ENCODE measurements around the gene ATP5F1E. TPM values are rescaled to one million over a fixed set of nuclear protein-coding genes. Genes with fewer than 3 reads are reported as not detected.
A peak's percentile ranks its signal among the peaks of the same experiment; 100 is the strongest.
"Not testable (repeated sequence)": the region's sequence is repeated elsewhere in the genome, so short reads cannot be mapped to it uniquely, and the experiment has no call there.

ATP5F1E gene
- total RNA-seq, 2 experiments from 2014 or later: 67.4 to 68.8 TPM

DNA sequence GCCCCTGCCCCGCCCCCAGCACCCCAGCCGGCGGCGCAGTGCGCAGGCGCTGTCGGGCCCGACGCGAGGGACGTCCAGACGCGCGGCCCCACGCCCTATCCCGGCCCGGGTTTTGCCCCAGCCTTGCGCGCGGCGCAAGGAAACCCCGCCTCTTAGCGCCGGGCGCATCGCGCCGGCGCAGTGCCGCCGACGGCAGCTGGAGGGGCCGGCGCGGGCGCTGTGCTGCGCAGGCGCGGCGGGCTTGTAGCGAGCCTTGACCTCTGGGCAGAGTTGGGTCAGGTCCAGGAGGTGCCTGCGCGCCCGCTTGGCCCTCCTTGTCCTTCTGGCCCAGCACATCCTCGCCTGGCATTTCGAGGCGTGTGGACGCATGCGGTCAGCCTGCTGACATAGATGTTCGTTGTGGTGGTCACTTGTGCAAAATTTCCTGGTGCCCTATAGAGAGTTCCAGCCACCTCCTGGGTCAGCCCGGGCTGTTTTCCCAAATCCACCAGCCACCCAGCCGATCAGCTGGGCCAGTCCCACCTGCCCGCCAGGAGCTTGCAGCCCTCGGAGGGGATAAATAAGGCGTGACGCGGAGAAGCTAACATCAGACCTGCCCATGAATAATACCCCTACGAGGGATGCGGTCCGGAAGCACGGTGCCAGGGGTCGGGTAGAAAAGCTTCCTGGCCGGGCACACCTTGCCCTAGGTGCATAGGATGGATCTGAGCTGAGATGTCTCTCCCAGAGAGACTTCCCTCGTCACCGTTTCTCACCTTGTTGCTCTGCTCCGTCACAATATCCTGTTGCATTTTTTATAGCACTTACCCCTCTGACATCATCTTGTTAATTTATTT, 10.9 kb upstream of the ATP5F1E start:
- Mint-ChIP-seq H3K27me3 (no peaks in the 10 kb centered on the region), H3K4me3 (peak overlapping the region; percentile 92), H3K4me1 (ENCODE audit: low read depth) (peaks cover 47% of the 10 kb centered on the region), H3K36me3 (ENCODE audit: low read depth) (peaks cover 36% of the 10 kb centered on the region), H3K9me3 (no peaks in the 10 kb centered on the region), H3K27ac (peak overlapping the region; percentile 94)
- CTCF ChIA-PET: interaction anchor here (0.7 to 2.1 kb wide), 9 partner anchors 10 to 361 kb away, joined by 3 to 10 read pairs (median 3); partner anchors contain the start of gene ATP5F1E
- intact Hi-C loops (cut with micrococcal nuclease): no loop called here
- peak; percentile 93 for DNase-seq
- TF ChIP-seq, protein P1, sequence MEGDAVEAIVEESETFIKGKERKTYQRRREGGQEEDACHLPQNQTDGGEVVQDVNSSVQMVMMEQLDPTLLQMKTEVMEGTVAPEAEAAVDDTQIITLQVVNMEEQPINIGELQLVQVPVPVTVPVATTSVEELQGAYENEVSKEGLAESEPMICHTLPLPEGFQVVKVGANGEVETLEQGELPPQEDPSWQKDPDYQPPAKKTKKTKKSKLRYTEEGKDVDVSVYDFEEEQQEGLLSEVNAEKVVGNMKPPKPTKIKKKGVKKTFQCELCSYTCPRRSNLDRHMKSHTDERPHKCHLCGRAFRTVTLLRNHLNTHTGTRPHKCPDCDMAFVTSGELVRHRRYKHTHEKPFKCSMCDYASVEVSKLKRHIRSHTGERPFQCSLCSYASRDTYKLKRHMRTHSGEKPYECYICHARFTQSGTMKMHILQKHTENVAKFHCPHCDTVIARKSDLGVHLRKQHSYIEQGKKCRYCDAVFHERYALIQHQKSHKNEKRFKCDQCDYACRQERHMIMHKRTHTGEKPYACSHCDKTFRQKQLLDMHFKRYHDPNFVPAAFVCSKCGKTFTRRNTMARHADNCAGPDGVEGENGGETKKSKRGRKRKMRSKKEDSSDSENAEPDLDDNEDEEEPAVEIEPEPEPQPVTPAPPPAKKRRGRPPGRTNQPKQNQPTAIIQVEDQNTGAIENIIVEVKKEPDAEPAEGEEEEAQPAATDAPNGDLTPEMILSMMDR (IDR thresholded peaks at IDR 0.05): no peak
- peak; percentile 97 for ATAC-seq
- POLR2A ChIA-PET: interaction anchor here (0.7 to 6.4 kb wide), 7 partner anchors 10 to 152 kb away, joined by 3 to 40 read pairs (median 4); partner anchors contain the start of gene ATP5F1E

DNA sequence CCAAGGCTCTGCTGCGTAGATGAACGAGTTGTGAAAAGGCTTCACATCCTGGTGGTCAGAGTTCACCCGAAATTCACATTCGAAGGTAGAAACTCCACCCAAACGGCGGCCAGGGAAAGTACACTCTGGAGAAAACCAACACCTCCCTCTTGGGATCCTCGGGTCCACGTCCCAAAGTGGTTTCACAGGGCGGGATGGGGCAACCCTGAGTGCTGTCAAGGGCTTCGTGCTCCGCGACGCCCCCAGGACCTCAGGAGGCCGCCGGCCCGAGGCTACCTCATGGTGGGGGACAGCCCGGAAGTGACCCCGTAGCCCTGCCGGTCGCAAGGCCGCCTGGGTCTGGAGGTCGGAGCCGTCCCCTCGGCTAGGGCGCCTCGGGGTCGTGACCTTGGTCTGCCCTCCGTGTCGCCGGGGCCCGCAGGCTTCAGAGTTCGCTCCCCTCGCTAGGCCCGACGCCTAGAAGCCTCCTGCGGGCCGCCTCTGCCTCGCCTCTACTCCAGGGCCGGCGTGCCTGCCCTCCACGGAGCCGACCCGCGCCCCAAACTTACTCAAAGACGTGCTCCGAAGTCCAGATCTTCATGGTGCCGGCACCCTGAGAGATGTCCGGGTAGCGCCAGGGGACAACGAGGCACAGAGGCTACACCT, 10.1 kb upstream of the ATP5F1E start, which contains the start of gene PRELID3B:
TSS of gene PRELID3B (minus strand) at position 636 of the 645 bp plus-strand sequence. CDS start at position 580, 56 bp downstream.
- Mint-ChIP-seq H3K9me3 (no peaks in the 10 kb centered on the region), H3K4me3 (peak within 1 kb of the TSS; percentile 92), H3K27ac (peak within 1 kb of the TSS; percentile 94), H3K36me3 (ENCODE audit: low read depth) (peaks cover 44% of the 10 kb centered on the region), H3K4me1 (ENCODE audit: low read depth) (peaks cover 48% of the 10 kb centered on the region), H3K27me3 (no peaks in the 10 kb centered on the region)
- POLR2A ChIA-PET: interaction anchor here (0.6 to 6.4 kb wide), 4 partner anchors 9 to 151 kb away, joined by 3 to 40 read pairs (median 4); partner anchors contain the start of gene ATP5F1E
- CTCF ChIA-PET: interaction anchor here (1.1 to 2.1 kb wide), 2 partner anchors 10 to 180 kb away, joined by 3 to 9 read pairs; partner anchors contain the start of gene ATP5F1E
- TF ChIP-seq, protein P1 (IDR thresholded peaks at IDR 0.05): no peak
- DNase-seq (no peak), ATAC-seq (peak; percentile 34)
- intact Hi-C loops (cut with micrococcal nuclease): no loop called here

DNA sequence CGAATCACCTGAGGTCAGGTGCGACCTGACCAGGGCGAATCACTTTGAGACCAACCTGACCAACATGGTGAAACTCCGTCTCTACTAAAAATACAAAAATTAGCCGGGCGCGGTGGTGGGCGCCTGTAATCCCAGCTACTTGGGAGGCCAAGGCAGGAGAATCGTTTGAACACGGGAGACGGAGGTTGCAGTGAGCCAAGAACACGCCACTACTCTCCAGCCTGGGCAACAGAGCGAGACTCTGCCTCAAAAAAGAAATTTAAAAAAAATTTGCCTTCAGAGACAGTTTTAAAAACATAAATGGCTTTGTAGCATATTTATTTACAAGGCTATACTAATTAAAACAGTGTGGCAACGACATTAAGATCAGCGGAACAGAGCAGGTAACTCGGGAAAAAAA, 9.4 kb upstream of the ATP5F1E start:
- H3K4me3 Mint-ChIP-seq: peak overlapping the region; percentile 92
- ATAC-seq; intact Hi-C loops (cut with micrococcal nuclease); H3K27me3 Mint-ChIP-seq; DNase-seq; H3K9me3 Mint-ChIP-seq: not testable (repeated sequence)
- POLR2A ChIA-PET: interaction anchor here (0.6 to 6.4 kb wide), 2 partner anchors 9 to 136 kb away, joined by 3 to 40 read pairs; partner anchors contain the start of gene ATP5F1E
- H3K27ac Mint-ChIP-seq: peak overlapping the region; percentile 94
- peaks cover 53% of the 10 kb centered on the region for H3K4me1 Mint-ChIP-seq (ENCODE audit: low read depth)
- CTCF ChIA-PET: interaction anchor here (0.7 to 1.5 kb wide), 2 partner anchors 9 to 164 kb away, joined by 3 read pairs; partner anchors contain the start of gene ATP5F1E
- peaks cover 48% of the 10 kb centered on the region for H3K36me3 Mint-ChIP-seq (ENCODE audit: low read depth)

DNA sequence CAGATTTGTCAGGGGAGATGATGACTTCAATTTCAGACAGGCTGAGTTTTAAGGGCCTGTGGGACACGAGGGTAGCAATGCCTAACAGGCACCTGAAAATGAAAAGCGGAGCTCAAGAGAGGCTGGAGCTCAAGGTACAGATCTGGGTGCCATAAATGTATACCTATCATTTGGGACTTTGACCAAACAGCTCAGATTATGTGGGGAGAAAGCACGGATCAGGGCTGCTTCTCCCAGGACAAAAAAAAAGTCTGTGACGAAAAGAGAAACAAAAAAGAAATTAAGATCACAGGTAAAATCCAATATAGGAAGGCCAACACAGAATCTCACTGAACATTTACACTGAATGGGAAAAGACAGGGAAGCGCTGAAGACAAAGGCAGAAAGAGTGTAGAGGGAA, 8.5 kb upstream of the ATP5F1E start:
- peaks cover 56% of the 10 kb centered on the region for H3K36me3 Mint-ChIP-seq (ENCODE audit: low read depth)
- no peaks in the 10 kb centered on the region for H3K9me3 Mint-ChIP-seq
- ChIA-PET CTCF (interaction anchor here (0.9 to 1.5 kb wide), 2 partner anchors 8 to 133 kb away, joined by 3 read pairs; partner anchors contain the start of gene ATP5F1E), POLR2A (interaction anchor here (0.5 to 6.4 kb wide), 4 partner anchors 8 to 151 kb away, joined by 3 to 40 read pairs (median 4); partner anchors contain the start of gene ATP5F1E)
- H3K27ac Mint-ChIP-seq: peak overlapping the region; percentile 94
- peak overlapping the region; percentile 92 for H3K4me3 Mint-ChIP-seq
- no peak for ATAC-seq
- DNase-seq: no peak
- H3K27me3 Mint-ChIP-seq: no peaks in the 10 kb centered on the region
- TF ChIP-seq, protein P1 (IDR thresholded peaks at IDR 0.05): no peak
- intact Hi-C loops (cut with micrococcal nuclease): no loop called here
- peaks cover 60% of the 10 kb centered on the region for H3K4me1 Mint-ChIP-seq (ENCODE audit: low read depth)

DNA sequence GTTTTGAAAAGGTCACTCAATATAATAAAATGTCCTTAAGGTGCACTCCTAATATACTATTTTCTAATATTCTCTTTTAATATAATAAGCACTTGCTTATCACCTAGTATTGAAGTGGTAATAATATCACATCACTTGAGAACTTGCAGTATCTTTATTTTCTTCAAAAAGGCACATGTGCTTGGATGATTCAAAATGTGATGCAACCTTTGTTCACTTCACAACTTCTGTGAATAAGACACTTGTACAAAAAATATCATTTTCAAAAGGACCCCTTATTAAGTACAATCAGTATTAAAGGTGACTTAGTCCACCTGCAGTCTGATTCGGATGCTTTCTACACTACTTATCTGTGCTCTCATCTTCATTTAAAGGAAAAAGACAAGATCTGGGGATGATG, 7.1 kb upstream of the ATP5F1E start:
- ChIA-PET CTCF (no interaction called here), POLR2A (no interaction called here)
- TF ChIP-seq, protein P1 (IDR thresholded peaks at IDR 0.05): no peak
- Mint-ChIP-seq H3K27me3 (no peaks in the 10 kb centered on the region), H3K4me3 (peak overlapping the region; percentile 92), H3K27ac (peak overlapping the region; percentile 94), H3K36me3 (ENCODE audit: low read depth) (peaks cover 66% of the 10 kb centered on the region), H3K4me1 (ENCODE audit: low read depth) (peaks cover 66% of the 10 kb centered on the region), H3K9me3 (no peaks in the 10 kb centered on the region)
- ATAC-seq: no peak
- intact Hi-C loops (cut with micrococcal nuclease): no loop called here
- no peak for DNase-seq
